GM15510 (cell line): ENCODE measurements around the gene ZNF286A.
"Not testable (repeated sequence)": the region's sequence is repeated elsewhere in the genome, so short reads cannot be mapped to it uniquely, and the experiment has no call there.

Source experiments
- POLR2A ChIP-seq: IDR thresholded peaks from 3 replicates; pipeline ENCODE4 v1.6.1; 2011; ENCODE audit warnings: borderline replicate concordance; ENCODE audit not compliant: insufficient read length; ENCODE audit errors: extremely low read depth

The ZNF286A gene

DNA sequence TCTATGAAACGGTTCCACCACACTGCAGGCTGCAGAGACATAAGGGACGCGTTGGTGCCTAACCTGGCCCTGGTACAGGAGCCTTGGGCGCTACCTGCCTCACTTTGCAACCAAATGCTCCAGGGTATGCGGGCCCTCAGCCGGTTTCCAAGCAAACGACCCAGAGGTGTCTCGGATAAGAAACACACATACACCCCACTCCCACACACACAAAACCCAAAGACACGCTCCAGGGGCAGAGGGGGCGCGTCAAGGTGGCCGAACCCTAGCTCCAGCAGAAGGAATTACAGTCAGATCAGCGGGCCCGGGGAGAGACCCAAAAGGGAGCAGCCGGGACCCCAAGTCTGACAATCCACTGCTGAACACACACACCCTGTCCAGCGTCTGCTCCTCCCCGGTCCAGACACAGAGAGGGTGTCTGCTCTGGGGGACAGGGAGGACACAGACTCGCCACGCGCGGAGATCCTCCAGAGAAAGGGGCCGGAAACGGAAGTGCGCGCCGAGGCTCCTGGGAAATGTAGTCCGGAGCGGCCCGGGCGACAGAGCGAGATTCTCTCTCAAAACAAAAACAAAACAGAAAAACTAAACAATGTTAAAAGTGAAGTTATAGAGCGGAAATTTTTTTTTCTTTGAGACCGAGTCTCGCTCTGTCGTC is 15.6 kb upstream of the ZNF286A start, which contains the start of gene TRIM16:
TSS of gene TRIM16 (minus strand) at position 488 of the 655 bp plus-strand sequence. CDS start 32,702 bp downstream, outside the sequence.
- TF ChIP-seq POLR2A, result peak; percentile 58

DNA sequence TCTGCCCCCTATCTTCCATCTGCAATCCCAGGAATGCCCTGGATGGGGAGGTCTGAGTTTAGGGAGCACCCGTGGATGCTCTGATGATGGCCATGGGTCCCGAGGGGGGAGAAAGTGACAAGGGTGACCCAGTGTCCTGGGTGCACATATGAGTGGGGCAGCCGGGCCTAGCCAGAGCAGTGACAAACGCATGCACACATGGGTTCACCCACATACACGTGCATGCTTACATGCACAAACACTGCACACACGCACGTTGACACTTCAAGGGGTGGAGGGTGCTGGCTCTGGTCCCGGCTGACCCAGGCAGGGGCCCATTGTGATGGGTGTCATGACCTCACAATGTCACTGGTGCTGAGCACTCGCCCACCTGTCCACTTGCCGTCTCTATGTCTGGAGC is 32.3 kb downstream of the ZNF286A start, which contains the start of gene TBC1D26:
TSS of gene TBC1D26 (plus strand) at position 384 of the 400 bp plus-strand sequence. CDS start 3,066 bp downstream, outside the sequence.
- not testable (repeated sequence) for TF ChIP-seq POLR2A

DNA sequence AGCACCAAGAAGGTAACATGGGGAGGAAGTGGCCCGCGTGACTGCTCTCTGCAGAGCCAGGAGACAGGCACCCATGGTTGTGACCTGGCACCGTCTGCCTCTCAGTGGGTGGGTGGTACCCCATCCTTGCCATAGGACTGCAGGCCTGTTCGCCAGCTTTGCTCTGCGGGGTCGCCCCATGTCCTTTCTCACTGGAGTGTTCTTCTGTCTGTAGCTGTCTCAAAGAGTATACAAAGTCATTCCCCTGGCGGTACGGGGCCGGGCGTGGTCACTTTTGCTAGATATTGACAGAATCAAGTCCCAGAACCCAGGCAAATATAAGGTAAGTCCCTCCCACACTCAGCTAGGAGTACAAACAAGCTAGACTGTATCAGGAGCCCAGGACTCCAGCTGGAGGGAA is 38.5 kb downstream of the ZNF286A start:
- TF ChIP-seq POLR2A, result no peak

DNA sequence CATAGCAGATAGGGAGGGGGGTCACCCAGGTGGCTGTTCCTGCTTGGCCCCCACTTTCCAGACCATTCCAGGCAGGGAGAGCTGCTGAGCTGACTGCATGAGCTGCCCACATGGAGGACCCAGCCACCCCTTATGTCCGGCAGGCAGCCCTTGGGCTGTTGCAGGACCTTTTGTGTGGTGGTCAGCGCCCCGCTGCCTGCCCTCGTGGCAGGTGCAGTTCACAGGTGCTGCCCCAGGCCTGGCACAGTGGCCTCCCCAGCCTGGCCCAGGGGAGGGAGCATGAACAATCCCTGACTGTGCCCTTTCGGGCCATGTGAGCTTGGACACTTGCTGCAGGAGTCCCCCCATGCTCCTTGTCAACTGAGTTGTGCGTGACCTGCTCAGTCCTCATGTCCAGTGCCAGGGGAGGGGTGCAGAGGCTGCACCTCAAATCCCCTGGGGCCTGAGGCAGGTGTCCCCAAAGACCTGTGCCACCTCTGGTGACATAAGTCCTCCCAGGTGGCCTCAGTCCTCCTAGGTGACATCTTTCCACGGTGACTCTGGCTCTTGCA is 41.1 kb downstream of the ZNF286A start:
- no peak for TF ChIP-seq POLR2A

DNA sequence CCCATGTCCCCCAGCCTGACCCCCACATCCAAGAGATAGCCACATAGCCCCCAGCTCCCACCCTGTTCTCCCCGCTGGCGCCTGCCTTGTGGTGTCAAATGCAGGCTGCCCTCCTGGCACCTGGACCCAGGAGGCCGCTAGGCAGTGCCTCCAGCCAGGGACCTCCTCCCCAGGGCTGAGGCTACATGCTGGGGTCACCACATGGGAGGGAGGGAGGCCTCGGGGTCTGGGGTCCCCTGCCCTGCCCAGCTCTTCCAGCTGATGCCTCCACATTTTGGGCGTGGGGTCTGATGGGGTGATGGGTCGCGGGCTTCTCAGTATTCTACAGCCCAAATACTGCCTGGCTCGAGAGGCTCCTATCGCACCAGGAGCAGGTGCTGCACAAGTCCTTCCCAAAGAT is 42.1 kb downstream of the ZNF286A start:
- TF ChIP-seq POLR2A, result no peak

DNA sequence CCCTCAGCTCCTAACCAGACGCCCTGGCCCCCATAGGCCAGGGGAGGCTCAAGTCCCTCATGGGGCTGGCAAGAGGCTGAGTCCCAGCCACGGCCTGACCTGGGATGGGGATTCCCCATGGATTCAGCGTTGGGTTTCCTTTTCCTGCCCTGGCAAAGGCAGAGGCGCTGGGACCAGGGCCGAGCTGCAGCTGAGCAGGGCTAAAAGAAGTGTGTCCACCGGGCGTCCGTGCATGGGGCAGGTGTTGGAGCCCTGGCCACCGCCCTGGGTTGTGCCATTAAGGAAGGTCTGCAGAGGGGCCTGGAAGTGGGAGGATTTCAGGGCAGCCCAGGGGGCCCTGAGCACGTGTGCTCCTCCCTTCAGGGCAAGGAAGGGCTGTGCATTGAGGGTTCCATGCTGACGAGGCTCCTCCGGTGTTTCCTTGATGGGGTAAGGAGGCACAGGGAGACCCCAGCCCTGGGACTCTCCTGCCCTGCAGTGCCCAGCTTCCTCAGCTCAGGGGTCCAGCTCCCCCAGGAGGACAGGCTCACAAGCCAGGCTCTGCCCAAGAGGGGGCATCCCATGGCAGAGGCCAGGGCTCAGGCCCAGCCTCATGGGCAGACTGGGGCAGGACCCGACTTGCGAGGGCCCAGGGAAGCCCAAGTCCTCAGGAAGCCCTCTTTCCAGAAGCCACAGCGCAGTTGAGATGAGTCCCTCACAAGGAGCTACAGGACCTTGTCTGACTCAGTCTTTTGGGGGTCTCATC is 42.7 kb downstream of the ZNF286A start:
- no peak for TF ChIP-seq POLR2A

DNA sequence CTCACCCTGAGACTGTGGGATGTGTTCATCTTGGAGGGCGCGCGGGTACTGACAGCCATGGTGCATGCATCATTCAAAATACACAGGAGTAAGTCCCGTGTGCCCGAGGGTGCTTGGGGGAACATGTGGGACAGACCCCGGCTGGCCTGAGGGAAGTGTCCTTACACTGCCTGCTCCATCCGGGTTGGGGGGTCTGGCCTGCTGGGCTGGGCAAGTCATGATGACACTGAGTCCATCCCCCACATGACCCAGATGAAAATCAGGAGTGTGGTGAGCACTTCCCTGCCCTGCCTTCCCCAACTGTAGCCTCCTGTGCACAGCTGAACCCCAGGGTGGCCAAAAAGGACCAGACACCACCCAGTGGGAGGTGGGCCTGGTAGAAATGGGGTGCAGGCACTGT is 43.4 kb downstream of the ZNF286A start:
- no peak for TF ChIP-seq POLR2A

DNA sequence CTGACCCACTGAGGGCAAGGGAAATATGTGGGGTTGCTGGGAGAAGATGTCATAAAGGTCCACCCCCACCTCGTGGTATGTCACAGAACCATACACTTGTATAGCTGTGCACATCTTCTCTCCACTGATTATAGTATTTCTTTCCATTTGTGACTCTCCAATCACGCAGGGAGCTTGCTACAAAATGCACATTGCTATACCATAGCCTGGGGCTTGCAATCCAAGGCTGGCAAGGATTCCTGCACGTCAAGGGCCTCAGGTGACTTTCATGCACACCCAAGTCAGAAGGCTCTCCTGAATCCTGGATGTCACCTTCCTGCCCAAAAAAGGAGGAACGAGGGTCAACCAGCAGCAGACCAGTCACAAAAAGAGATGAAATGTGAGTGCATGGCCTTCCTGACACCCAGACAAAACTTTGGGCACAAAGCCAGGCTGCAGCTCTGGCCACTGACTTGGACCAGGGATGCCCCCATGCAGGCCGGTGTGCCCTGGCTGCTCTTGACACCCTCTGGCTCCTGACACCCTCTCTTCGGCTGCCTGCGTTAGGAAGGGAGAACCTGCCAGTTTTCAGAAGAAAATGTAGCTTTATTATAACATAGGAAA is 44.6 kb downstream of the ZNF286A start:
- TF ChIP-seq POLR2A, result no peak

DNA sequence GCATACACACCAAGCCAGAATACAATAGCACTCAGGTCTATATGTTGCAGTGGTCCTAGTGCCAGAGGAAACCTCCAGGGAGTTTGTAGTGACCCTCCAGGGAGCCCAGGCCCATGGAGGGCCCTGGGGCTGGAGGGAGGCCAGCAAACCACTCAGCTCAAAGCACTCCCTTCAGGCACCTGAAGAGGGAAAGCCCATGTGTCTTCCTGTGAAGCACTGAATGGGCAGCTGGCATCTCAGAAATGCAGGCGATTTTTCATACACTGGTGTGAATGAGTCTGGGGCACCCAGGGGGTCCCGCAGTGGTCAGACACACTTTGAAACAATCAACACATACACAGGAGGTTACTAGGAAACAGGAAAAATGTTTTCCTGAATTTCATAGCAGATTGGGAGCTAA is 45.3 kb downstream of the ZNF286A start:
- TF ChIP-seq POLR2A, result no peak
